Esophagus muscularis mucosa (tissue), 3 donors: Measurements from ENCODE around the gene BCL11A.

ENCODE experiments used
- POLR2A ChIP-seq: fragments of 450-650 bp; IDR thresholded peaks from one replicate; pipeline ENCODE4 v1.6.1; 2017; ENCODE audit warnings: antibody characterized with exemption, moderate library complexity, mild to moderate bottlenecking, low read depth
- TF ChIP-seq, protein P1 (sequence below), 3 experiments: fragments of 200-600 bp in 2 of 3; fragments of 450-650 bp in 1 of 3; sonication (generic) in 2 of 3; IDR thresholded peaks; one replicate each; pipeline ENCODE4 v1.5.1; 2017 to 2019; ENCODE audit warnings: antibody characterized with exemption in 3 of 3, mild to moderate bottlenecking in 2 of 3, moderate library complexity in 1 of 3

GRCh38 chr2:60424233-60424632 lies 129.2 kb downstream of the BCL11A start:
- no peak for TF ChIP-seq POLR2A
- TF ChIP-seq, protein P1, sequence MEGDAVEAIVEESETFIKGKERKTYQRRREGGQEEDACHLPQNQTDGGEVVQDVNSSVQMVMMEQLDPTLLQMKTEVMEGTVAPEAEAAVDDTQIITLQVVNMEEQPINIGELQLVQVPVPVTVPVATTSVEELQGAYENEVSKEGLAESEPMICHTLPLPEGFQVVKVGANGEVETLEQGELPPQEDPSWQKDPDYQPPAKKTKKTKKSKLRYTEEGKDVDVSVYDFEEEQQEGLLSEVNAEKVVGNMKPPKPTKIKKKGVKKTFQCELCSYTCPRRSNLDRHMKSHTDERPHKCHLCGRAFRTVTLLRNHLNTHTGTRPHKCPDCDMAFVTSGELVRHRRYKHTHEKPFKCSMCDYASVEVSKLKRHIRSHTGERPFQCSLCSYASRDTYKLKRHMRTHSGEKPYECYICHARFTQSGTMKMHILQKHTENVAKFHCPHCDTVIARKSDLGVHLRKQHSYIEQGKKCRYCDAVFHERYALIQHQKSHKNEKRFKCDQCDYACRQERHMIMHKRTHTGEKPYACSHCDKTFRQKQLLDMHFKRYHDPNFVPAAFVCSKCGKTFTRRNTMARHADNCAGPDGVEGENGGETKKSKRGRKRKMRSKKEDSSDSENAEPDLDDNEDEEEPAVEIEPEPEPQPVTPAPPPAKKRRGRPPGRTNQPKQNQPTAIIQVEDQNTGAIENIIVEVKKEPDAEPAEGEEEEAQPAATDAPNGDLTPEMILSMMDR (IDR thresholded peaks at IDR 0.05), result no peak
